ENCODE results near the gene GRIN3A.

DNA sequence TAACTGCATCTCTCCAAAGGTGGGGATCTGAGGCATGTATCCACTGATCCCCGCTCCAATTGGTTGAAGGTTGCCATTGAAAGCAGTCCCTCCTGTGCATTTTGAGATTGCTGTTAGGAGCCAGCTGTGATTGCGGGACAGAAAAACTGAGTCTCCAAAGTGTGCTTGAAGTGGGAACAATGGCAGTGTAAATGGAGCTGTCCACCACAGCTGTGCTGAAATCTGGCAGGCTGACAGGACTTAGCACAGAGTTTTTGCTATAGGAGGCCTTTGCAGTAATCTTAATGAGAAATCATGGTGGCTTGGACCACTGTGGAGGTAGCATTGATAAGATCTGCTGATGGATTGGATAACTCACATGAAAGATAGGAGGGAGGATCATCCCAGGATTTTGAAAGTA is 201.5 kb downstream of the GRIN3A start:
- TF ChIP-seq, protein P1, sequence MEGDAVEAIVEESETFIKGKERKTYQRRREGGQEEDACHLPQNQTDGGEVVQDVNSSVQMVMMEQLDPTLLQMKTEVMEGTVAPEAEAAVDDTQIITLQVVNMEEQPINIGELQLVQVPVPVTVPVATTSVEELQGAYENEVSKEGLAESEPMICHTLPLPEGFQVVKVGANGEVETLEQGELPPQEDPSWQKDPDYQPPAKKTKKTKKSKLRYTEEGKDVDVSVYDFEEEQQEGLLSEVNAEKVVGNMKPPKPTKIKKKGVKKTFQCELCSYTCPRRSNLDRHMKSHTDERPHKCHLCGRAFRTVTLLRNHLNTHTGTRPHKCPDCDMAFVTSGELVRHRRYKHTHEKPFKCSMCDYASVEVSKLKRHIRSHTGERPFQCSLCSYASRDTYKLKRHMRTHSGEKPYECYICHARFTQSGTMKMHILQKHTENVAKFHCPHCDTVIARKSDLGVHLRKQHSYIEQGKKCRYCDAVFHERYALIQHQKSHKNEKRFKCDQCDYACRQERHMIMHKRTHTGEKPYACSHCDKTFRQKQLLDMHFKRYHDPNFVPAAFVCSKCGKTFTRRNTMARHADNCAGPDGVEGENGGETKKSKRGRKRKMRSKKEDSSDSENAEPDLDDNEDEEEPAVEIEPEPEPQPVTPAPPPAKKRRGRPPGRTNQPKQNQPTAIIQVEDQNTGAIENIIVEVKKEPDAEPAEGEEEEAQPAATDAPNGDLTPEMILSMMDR (IDR thresholded peaks at IDR 0.05; ENCODE audit: low read depth, low read length), result no peak
- TF ChIP-seq MYC (IDR thresholded peaks at IDR 0.05; ENCODE audit: low read depth, low read length) (no peak), POLR2A (IDR thresholded peaks at IDR 0.05; ENCODE audit: extremely low read depth, insufficient read length) (no peak)
- TF ChIP-seq, protein P2, sequence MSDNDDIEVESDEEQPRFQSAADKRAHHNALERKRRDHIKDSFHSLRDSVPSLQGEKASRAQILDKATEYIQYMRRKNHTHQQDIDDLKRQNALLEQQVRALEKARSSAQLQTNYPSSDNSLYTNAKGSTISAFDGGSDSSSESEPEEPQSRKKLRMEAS (IDR thresholded peaks at IDR 0.05; ENCODE audit: low read depth, low read length), result no peak

All from NB4 (cell line).